Colonic mucosa (tissue), 4 donors: ENCODE results near the gene STK32B. TPM values are rescaled to one million over a fixed set of nuclear protein-coding genes. Genes with fewer than 3 reads are reported as not detected.

Experiments
- DNase-seq: peaks from one replicate; pipeline ENCODE4 v3.0.0-alpha.2; 2020
- H3K27ac ChIP-seq: fragments of 200-600 bp; one replicate; pipeline ENCODE4 v1.8.0; 2021
- H3K27me3 ChIP-seq: fragments of 200-600 bp; one replicate; pipeline ENCODE4 v1.8.0; 2021
- H3K36me3 ChIP-seq: fragments of 200-600 bp; one replicate; pipeline ENCODE4 v1.8.0; 2021
- H3K4me1 ChIP-seq: fragments of 200-600 bp; one replicate; pipeline ENCODE4 v1.8.0; 2021; ENCODE audit warnings: mild to moderate bottlenecking
- H3K4me3 ChIP-seq: fragments of 200-600 bp; one replicate; pipeline ENCODE4 v1.8.0; 2021
- H3K9ac ChIP-seq, 2 donors: one replicate each; pipeline ENCODE4 v1.7.0; 2013; ENCODE audit warnings: control low read depth in 2 of 2, low read depth in 2 of 2, low read length in 2 of 2
- H3K9me3 ChIP-seq: fragments of 200-600 bp; one replicate; pipeline ENCODE4 v1.8.0; 2021
- intact Hi-C: fragments of 100-400 bp; cut with DNase I; formaldehyde crosslinking; loops from one replicate; pipeline ENCODE4 v1.14.1; 2022
- total RNA-seq, 2 donors: library from RNA; stranded (reverse); fragmentation: NEBNext Ultra II Directional in 1 of 2; extraction: Animal tissue kit (Norgen Biotek cat#: 25700) in 1 of 2; gene quantifications; one replicate each; pipeline ENCODE4 v1.2.1, GENCODE V29; 2021
- TF ChIP-seq, protein P1 (sequence below): fragments of 200-600 bp; IDR thresholded peaks from one replicate; pipeline ENCODE4 v1.8.0; 2022; ENCODE audit warnings: antibody characterized with exemption, mild to moderate bottlenecking
- donor health status: healthy.
- donor health status: DM: no; HTN: no; CAD: no.
- donor health status: DM: no; HTN: no; CAD: no.

Gene STK32B
- total RNA-seq, 2 donors from 2014 or later, result 0.64 to 0.82 TPM

DNA sequence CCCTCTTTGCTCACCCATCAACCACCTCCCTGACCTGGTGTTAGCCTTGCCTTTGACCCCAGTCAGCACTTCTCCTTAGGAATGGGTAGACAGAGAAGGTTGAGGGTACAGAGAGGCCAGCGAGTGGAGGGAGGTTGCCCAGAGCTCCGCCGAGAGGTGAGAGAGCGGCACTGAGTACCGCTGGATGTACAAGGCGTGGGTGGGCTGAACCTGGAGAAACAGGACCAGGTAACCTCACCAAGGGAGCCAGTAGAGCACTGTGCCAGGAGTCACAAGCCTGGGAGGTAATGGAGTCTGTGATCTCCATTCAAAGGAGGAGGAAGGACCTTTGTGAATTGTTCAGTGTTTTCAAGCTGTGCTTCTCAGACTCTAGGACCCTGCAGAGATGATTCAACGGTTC lies 400.9 kb downstream of the STK32B start:
- Histone ChIP-seq H3K36me3 (no peaks in the 10 kb centered on the region), H3K27ac (no peak overlapping the region), H3K9me3 (no peaks in the 10 kb centered on the region), H3K4me1 (no peaks in the 10 kb centered on the region), H3K27me3 (no peaks in the 10 kb centered on the region), H3K4me3 (no peak overlapping the region), H3K9ac (no peak overlapping the region)
- TF ChIP-seq, protein P1, sequence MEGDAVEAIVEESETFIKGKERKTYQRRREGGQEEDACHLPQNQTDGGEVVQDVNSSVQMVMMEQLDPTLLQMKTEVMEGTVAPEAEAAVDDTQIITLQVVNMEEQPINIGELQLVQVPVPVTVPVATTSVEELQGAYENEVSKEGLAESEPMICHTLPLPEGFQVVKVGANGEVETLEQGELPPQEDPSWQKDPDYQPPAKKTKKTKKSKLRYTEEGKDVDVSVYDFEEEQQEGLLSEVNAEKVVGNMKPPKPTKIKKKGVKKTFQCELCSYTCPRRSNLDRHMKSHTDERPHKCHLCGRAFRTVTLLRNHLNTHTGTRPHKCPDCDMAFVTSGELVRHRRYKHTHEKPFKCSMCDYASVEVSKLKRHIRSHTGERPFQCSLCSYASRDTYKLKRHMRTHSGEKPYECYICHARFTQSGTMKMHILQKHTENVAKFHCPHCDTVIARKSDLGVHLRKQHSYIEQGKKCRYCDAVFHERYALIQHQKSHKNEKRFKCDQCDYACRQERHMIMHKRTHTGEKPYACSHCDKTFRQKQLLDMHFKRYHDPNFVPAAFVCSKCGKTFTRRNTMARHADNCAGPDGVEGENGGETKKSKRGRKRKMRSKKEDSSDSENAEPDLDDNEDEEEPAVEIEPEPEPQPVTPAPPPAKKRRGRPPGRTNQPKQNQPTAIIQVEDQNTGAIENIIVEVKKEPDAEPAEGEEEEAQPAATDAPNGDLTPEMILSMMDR, result no peak
- intact Hi-C loops, result no loop called here
- no peak for DNase-seq

DNA sequence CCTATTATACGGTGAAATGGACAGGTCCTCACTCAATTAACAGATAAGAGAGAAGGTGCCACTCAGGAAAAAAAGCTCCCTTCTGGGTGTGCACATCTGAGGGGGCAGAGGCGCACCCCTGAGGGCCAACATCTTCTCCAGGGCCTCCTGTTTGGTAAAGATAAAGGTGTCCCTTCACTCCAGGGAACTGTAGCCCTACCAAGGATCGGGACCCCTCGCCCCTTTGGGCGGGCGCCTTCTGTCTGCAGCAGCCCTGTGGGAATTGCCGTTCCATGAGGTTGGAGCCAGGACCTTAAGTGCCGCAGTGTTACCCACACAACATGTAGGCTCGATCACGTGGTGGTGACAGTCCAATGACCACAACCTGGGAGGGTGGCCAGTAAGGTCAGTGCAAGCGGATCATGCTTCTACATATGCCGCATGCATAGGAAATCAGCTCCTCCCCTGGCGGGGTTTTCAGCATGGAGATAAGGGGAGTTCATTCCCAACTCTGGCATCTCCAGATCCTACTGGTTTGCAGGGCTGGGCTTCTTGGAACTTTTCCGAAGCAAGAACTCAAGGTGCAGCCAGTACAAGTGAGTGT lies 403.8 kb downstream of the STK32B start:
- no peak for DNase-seq
- intact Hi-C loops, result no loop called here
- Histone ChIP-seq H3K4me1 (no peaks in the 10 kb centered on the region), H3K4me3 (no peak overlapping the region), H3K27me3 (no peaks in the 10 kb centered on the region), H3K9ac (no peak overlapping the region), H3K27ac (no peak overlapping the region), H3K36me3 (no peaks in the 10 kb centered on the region), H3K9me3 (no peaks in the 10 kb centered on the region)
- TF ChIP-seq, protein P1, result no peak

DNA sequence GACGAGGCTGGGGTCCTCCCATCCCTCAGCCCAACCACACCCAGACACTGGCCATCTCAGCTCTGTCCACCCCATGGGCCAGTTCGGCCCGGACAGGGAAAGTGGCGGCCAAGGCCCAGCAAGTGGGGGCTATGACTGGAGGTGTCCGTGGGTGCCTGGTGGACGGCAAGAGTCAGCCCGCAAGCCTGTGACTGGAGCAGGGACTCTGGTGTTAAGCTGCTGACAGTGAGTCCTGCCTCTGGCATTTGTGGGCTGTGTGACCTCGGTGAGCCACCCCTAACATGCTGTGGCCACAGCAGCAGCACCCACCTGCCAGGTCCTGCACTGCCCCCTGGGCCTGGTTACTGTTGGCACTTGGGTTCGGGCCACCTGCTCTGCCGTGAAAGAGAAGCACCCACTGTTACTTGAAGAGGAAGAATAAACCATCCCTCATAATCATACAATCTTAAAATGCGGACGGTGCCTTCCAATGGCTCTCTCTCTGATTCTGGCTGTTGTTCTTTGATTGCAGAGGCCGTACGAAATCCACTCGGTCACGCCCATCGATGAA lies 405.1 kb downstream of the STK32B start:
- intact Hi-C loops, result no loop called here
- Histone ChIP-seq H3K27me3 (no peaks in the 10 kb centered on the region), H3K4me3 (no peak overlapping the region), H3K27ac (no peak overlapping the region), H3K9ac (no peak overlapping the region), H3K9me3 (no peaks in the 10 kb centered on the region), H3K4me1 (no peaks in the 10 kb centered on the region), H3K36me3 (no peaks in the 10 kb centered on the region)
- DNase-seq, result no peak
- TF ChIP-seq, protein P1, result no peak

DNA sequence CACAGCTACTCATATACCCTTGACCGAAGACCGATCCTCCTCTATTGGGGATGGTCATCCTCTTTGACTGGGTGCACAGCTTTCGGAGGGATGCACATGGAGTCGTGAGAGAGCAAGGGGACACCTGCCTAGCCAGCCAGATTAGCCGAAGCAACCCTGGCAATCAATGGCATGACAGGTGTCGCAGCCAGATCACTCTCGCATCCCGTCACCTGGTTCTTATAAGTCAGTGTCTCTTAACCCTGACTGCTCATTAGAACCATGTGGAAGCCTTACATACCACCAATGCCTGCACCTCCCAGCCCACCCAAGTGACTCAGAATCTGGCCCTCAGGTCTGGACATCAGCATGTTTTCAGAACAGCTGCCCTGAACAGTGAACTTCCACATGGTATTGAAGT lies 407.4 kb downstream of the STK32B start:
- H3K27ac ChIP-seq, result no peak overlapping the region
- DNase-seq, result no peak
- intact Hi-C loops, result no loop called here
- no peaks in the 10 kb centered on the region for H3K27me3 ChIP-seq
- no peaks in the 10 kb centered on the region for H3K9me3 ChIP-seq
- TF ChIP-seq, protein P1, result no peak
- no peaks in the 10 kb centered on the region for H3K36me3 ChIP-seq
- no peak overlapping the region for H3K9ac ChIP-seq
- H3K4me3 ChIP-seq, result no peak overlapping the region
- no peaks in the 10 kb centered on the region for H3K4me1 ChIP-seq

DNA sequence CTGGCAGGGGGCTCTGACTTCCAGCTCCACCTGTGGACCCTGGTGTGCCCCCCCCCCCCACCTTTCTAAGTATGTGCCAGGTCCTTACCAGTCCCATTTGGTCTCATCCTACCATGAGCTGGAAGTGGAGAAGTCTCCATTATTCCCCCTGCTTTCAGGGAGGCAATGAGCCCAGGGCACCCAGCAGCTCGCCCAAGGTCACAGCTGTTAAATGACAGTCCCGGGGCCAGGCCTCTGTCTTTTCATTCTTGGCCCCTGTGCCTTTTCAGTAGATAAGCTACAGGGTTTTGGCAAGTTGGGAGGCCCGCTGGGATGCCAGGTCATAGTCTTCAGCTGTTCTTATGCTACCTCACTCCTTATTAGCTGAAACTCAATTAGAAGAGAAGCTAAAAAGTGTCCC lies 408.0 kb downstream of the STK32B start:
- DNase-seq, result no peak
- intact Hi-C loops, result no loop called here
- TF ChIP-seq, protein P1, result no peak
- no peak overlapping the region for H3K9ac ChIP-seq
- H3K4me3 ChIP-seq, result no peak overlapping the region
- H3K27ac ChIP-seq, result no peak overlapping the region
- H3K9me3 ChIP-seq, result no peaks in the 10 kb centered on the region
- H3K27me3 ChIP-seq, result no peaks in the 10 kb centered on the region
- no peaks in the 10 kb centered on the region for H3K4me1 ChIP-seq
- no peaks in the 10 kb centered on the region for H3K36me3 ChIP-seq
